HepG2 (cell line): Measurements from ENCODE around the gene NAT9. TPM values are rescaled to one million over a fixed set of nuclear protein-coding genes. Genes with fewer than 3 reads are reported as not detected.
A peak's percentile ranks its signal among the peaks of the same experiment; 100 is the strongest.

Source experiments
- AHR ChIP-seq: IDR thresholded peaks from 2 replicates; pipeline ENCODE4 v1.6.1; 2018; ENCODE audit warnings: missing genetic modification reagents, missing compliant biosample characterization
- ASH2L ChIP-seq: fragments of 300-600, 200-600 bp; sonication (generic); IDR thresholded peaks from 2 replicates; pipeline ENCODE4 v1.7.0; 2017; ENCODE audit warnings: low read depth, mild to moderate bottlenecking, moderate library complexity, mixed read lengths, low read length; ENCODE audit not compliant: insufficient read length
- DNMT3B ChIP-seq: conservative IDR thresholded peaks from 2 replicates; pipeline ENCODE4 v1.6.1; 2016; ENCODE audit warnings: missing biosample characterization, control low read depth
- ETV5 ChIP-seq: IDR thresholded peaks from 2 replicates; pipeline ENCODE4 v1.6.1; 2018; ENCODE audit warnings: missing biosample characterization, missing genetic modification reagents, inconsistent platforms, borderline replicate concordance
- FOSL2 ChIP-seq: sonication (generic); formaldehyde crosslinking; IDR thresholded peaks from 2 replicates; pipeline ENCODE4 v1.4.0; 2020; ENCODE audit warnings: missing genetic modification reagents
- GLI4 ChIP-seq: sonication (generic); formaldehyde crosslinking; IDR thresholded peaks from 2 replicates; pipeline ENCODE4 v1.5.1; 2020; ENCODE audit warnings: missing genetic modification reagents, mild to moderate bottlenecking, moderate library complexity, borderline replicate concordance
- GTF3A ChIP-seq: sonication (generic); formaldehyde crosslinking; conservative IDR thresholded peaks from 2 replicates; pipeline ENCODE4 v1.4.0; 2020; ENCODE audit warnings: mild to moderate bottlenecking, missing genetic modification reagents
- HMG20A ChIP-seq: IDR thresholded peaks from 2 replicates; pipeline ENCODE4 v1.6.1; 2016; ENCODE audit warnings: borderline replicate concordance
- HNRNPK ChIP-seq: fragments of 200-400 bp; formaldehyde crosslinking; IDR thresholded peaks from 2 replicates; pipeline ENCODE4 v1.6.1; 2018; ENCODE audit warnings: low read length, low read depth, moderate library complexity, mild to moderate bottlenecking; ENCODE audit not compliant: poor library complexity, severe bottlenecking
- KDM5B ChIP-seq: sonication (generic); formaldehyde crosslinking; IDR thresholded peaks from 2 replicates; pipeline ENCODE4 v1.4.0; 2020; ENCODE audit warnings: missing genetic modification reagents, mild to moderate bottlenecking, borderline replicate concordance
- MAFG ChIP-seq: sonication (generic); formaldehyde crosslinking; IDR thresholded peaks from 2 replicates; pipeline ENCODE4 v1.5.1; 2020; ENCODE audit warnings: mild to moderate bottlenecking, missing genetic modification reagents
- PPARG ChIP-seq: conservative IDR thresholded peaks from 2 replicates; pipeline ENCODE4 v1.6.1; 2016; ENCODE audit warnings: missing biosample characterization, missing genetic modification reagents
- PTBP1 ChIP-seq: fragments of 200-400 bp; formaldehyde crosslinking; IDR thresholded peaks from 2 replicates; pipeline ENCODE4 v1.6.1; 2018; ENCODE audit warnings: low read length, low read depth; ENCODE audit not compliant: poor library complexity, severe bottlenecking
- RBAK ChIP-seq: sonication (generic); formaldehyde crosslinking; IDR thresholded peaks from 2 replicates; pipeline ENCODE4 v1.5.1; 2020; ENCODE audit warnings: mild to moderate bottlenecking, missing genetic modification reagents
- SMAD9 ChIP-seq: sonication (generic); formaldehyde crosslinking; IDR thresholded peaks from 2 replicates; pipeline ENCODE4 v1.5.1; 2020; ENCODE audit warnings: mild to moderate bottlenecking, missing genetic modification reagents
- STAG1 ChIP-seq: sonication (generic); formaldehyde crosslinking; IDR thresholded peaks from 2 replicates; pipeline ENCODE4 v1.4.0; 2020; ENCODE audit warnings: missing genetic modification reagents
- TCF7L2 ChIP-seq: IDR thresholded peaks from 2 replicates; pipeline ENCODE4 v1.6.1; 2011; ENCODE audit warnings: mild to moderate bottlenecking, low read depth, low read length, moderate library complexity
- ZMYM3 ChIP-seq: sonication (generic); formaldehyde crosslinking; IDR thresholded peaks from 2 replicates; pipeline ENCODE4 v1.5.1; 2020; ENCODE audit warnings: mild to moderate bottlenecking, missing genetic modification reagents
- ZNF160 ChIP-seq: sonication (generic); formaldehyde crosslinking; IDR thresholded peaks from 2 replicates; pipeline ENCODE4 v1.8.0; 2022; ENCODE audit warnings: mild to moderate bottlenecking, inconsistent platforms, missing genetic modification reagents
- ZNF564 ChIP-seq: sonication (generic); formaldehyde crosslinking; IDR thresholded peaks from 2 replicates; pipeline ENCODE4 v1.8.1; 2023; ENCODE audit warnings: mild to moderate bottlenecking, missing genetic modification reagents
- ZNF577 ChIP-seq: sonication (generic); formaldehyde crosslinking; IDR thresholded peaks from 2 replicates; pipeline ENCODE4 v1.4.0; 2020; ENCODE audit warnings: mild to moderate bottlenecking, low read depth, missing genetic modification reagents, borderline replicate concordance
- ZNF598 ChIP-seq: sonication (generic); formaldehyde crosslinking; IDR thresholded peaks from 2 replicates; pipeline ENCODE4 v1.5.1; 2020; ENCODE audit warnings: mild to moderate bottlenecking, missing genetic modification reagents, borderline replicate concordance
- polyA plus RNA-seq, 8 experiments: library from polyadenylated mRNA; depleted of rRNA in 3 of 8; stranded (reverse) in 7 of 8; unstranded in 1 of 8; fragments of >200 nt; fragmentation: Illumina TruSeq in 4 of 8; extraction: Trizol in 4 of 8; gene quantifications; 2 replicates each; pipeline versions ENCODE4 v1.2.1 to v1.2.3, GENCODE V29; 2011 to 2016; ENCODE audit warnings: low read depth in 4 of 8, missing spikeins in 1 of 8, mixed read lengths in 1 of 8; ENCODE audit not compliant: insufficient read depth in 1 of 8
- total RNA-seq, 5 experiments: library from RNA; depleted of rRNA; stranded (reverse); fragments of >200 nt; fragmentation: Illumina TruSeq; extraction: Trizol; gene quantifications; 2 replicates each; pipeline ENCODE4 v1.2.3, GENCODE V29; 2016; ENCODE audit warnings: low read depth in 1 of 5
- TF ChIP-seq, protein P1 (sequence below): sonication (generic); formaldehyde crosslinking; IDR thresholded peaks from 2 replicates; pipeline ENCODE4 v1.5.0; 2020; ENCODE audit warnings: mild to moderate bottlenecking, missing genetic modification reagents, borderline replicate concordance
- TF ChIP-seq, protein P2 (sequence below): sonication (generic); formaldehyde crosslinking; IDR thresholded peaks from 2 replicates; pipeline ENCODE4 v1.4.0; 2020; ENCODE audit warnings: missing genetic modification reagents, borderline replicate concordance

The NAT9 gene
- total and polyA plus RNA-seq, 2 of the 13 experiments (the other 11 are each of a cell fraction or from before 2014, with no cell fraction given), result 39.7 to 44.2 TPM

DNA sequence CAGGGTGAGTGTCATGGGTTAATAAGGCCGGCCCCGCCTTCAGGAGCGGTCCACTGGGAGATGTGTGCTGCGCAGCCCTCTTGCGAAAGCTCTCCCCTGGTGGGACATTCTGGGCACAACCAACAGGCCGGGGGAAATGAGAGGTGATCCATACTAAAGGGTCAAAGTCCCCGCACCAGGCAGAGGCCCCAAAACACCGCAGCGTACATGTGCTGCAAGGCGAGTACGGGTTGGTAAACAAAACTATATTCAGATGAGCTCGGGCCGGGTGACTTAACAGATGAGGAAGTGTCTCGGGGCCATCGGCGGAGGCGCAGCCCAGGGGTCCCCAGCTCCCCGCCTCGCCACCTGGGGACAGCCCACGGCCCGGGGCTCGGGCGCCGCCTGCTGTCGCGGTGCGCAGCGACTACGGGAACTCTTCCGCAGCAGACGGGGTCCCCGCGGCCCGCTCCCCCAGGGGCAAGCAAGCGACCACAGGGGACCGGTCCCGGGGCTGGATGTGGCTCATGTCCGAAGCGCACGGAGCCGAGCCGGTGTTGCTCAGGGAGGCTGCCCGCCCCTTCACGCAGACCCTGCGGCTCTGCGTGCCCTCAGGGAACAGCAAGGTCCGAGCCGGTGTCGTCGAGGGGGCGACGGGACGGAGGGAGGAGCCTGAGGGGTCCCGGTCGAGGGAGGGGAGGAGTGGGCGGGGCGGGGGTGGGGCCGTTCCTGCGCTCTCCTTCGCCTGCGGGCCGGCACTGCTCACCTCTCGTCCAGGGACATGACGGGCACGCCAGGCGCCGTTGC, 39.4 kb downstream of the NAT9 start, which contains the start of gene RAB37 (continued):
- TF ChIP-seq ZNF577 (CRISPR knock-in tag) (no peak), PPARG (CRISPR knock-in tag) (peak; percentile 50; the same call in 1 of the 2 replicates), ZNF564 (CRISPR knock-in tag) (peak; percentile 66; the same call in 1 of the 2 replicates), MAFG (CRISPR knock-in tag) (no peak), ASH2L (peak; percentile 79), DNMT3B (peak; percentile 84; the same call in 1 of the 2 replicates), GTF3A (CRISPR knock-in tag) (no peak; the same call in 1 of the 2 replicates), AHR (CRISPR knock-in tag) (no peak), PTBP1 (no peak), KDM5B (CRISPR knock-in tag) (peak; percentile 31), STAG1 (CRISPR knock-in tag) (peak; percentile 70), SMAD9 (CRISPR knock-in tag) (no peak), ETV5 (CRISPR knock-in tag) (peak; percentile 51; the same call in 1 of the 2 replicates), ZNF598 (CRISPR knock-in tag) (no peak), RBAK (CRISPR knock-in tag) (no peak; the same call in 1 of the 2 replicates), GLI4 (CRISPR knock-in tag) (no peak; the same call in 1 of the 2 replicates), TCF7L2 (no peak), ZMYM3 (CRISPR knock-in tag) (peak; percentile 79), FOSL2 (CRISPR knock-in tag) (peak; percentile 83), HMG20A (CRISPR knock-in tag) (peak; percentile 85), ZNF160 (CRISPR knock-in tag) (peak; percentile 58; the same call in 1 of the 2 replicates), HNRNPK (peak; percentile 62)
- TF ChIP-seq, protein P1, sequence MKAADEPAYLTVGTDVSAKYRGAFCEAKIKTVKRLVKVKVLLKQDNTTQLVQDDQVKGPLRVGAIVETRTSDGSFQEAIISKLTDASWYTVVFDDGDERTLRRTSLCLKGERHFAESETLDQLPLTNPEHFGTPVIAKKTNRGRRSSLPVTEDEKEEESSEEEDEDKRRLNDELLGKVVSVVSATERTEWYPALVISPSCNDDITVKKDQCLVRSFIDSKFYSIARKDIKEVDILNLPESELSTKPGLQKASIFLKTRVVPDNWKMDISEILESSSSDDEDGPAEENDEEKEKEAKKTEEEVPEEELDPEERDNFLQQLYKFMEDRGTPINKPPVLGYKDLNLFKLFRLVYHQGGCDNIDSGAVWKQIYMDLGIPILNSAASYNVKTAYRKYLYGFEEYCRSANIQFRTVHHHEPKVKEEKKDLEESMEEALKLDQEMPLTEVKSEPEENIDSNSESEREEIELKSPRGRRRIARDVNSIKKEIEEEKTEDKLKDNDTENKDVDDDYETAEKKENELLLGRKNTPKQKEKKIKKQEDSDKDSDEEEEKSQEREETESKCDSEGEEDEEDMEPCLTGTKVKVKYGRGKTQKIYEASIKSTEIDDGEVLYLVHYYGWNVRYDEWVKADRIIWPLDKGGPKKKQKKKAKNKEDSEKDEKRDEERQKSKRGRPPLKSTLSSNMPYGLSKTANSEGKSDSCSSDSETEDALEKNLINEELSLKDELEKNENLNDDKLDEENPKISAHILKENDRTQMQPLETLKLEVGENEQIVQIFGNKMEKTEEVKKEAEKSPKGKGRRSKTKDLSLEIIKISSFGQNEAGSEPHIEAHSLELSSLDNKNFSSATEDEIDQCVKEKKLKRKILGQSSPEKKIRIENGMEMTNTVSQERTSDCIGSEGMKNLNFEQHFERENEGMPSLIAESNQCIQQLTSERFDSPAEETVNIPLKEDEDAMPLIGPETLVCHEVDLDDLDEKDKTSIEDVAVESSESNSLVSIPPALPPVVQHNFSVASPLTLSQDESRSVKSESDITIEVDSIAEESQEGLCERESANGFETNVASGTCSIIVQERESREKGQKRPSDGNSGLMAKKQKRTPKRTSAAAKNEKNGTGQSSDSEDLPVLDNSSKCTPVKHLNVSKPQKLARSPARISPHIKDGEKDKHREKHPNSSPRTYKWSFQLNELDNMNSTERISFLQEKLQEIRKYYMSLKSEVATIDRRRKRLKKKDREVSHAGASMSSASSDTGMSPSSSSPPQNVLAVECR (CRISPR knock-in tag), result peak; percentile 87
- TF ChIP-seq, protein P2, sequence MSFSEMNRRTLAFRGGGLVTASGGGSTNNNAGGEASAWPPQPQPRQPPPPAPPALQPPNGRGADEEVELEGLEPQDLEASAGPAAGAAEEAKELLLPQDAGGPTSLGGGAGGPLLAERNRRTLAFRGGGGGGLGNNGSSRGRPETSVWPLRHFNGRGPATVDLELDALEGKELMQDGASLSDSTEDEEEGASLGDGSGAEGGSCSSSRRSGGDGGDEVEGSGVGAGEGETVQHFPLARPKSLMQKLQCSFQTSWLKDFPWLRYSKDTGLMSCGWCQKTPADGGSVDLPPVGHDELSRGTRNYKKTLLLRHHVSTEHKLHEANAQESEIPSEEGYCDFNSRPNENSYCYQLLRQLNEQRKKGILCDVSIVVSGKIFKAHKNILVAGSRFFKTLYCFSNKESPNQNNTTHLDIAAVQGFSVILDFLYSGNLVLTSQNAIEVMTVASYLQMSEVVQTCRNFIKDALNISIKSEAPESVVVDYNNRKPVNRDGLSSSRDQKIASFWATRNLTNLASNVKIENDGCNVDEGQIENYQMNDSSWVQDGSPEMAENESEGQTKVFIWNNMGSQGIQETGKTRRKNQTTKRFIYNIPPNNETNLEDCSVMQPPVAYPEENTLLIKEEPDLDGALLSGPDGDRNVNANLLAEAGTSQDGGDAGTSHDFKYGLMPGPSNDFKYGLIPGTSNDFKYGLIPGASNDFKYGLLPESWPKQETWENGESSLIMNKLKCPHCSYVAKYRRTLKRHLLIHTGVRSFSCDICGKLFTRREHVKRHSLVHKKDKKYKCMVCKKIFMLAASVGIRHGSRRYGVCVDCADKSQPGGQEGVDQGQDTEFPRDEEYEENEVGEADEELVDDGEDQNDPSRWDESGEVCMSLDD (CRISPR knock-in tag), result peak; percentile 94
